Myocyte (in vitro differentiated cells): ENCODE results near the gene PPP2CA. TPM values are rescaled to one million over a fixed set of nuclear protein-coding genes. Genes with fewer than 3 reads are reported as not detected.

Experiments used
- DNase-seq: peaks from one replicate; pipeline ENCODE4 v3.0.0-alpha.2; 2012; ENCODE audit warnings: low read depth
- microRNA-seq: library from miRNA; unstranded; fragments of <30 nt; microRNA quantifications from one replicate; pipeline ENCODE4, GENCODE V29; 2016
- total RNA-seq: library from RNA; depleted of rRNA; stranded (reverse); fragments of >200 nt; gene quantifications from 2 replicates; pipeline ENCODE4 v1.2.3, GENCODE V29; 2014

PPP2CA gene
- total RNA-seq, 1 donor from 2014 or later, result 234 TPM

DNA sequence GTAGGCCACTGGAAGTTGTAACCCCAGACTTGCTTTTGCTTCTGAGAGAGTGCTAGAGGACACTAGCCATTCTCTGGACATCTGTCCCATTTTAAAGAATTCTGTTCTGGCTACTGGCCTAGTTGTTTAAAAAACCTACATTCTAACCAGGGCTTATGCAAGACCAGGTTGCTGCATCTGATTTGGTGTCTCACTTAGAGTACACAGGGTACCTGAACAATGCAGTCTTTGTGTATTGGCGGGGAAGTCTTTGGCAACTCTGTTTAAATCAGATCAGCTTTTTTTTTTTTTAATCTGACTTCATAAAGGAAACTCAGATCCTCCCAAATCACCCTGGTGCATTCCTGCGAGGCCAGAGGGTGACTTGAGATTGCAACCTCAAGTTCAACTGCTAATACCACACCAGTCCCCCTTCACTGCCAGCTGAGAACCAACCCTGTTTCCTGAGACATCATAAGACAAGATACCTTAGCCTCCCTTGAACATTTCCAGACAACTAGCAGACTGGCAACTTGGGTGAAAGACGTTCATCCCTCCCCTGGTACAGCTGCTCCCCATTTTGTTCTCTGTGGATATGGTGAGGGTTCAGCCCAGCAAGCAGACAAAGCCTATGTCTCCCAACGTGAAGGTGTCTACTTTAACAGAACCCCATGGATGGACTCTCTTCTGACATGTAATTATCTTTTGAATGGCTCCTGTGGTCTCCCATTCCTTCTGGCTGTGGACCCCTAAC is 76.1 kb downstream of the PPP2CA start:
- no peak for DNase-seq

DNA sequence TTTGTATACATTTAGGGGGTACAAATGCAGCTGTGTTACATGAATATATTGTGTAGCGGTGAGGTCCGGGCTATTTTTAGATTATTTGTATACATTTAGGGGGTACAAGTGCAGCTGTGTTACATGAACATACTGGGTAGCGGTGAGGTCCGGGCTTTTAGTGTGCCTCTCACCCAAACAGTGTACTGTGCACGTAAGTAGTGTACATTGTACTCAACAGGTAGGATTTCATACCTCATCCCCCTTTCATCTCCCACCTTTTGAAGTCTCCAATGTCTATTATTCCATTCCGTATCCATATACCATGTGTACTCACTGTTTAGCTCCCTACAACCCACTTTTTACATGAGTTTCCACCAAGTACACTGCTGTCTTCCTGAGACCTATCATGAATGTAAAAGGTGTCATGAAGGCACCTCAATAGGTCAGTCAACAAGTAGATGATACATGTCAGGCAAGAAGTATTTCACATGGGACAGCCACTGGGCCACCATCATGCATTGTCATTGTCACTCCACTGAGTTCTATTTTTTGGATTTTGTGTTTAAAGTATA is 76.8 kb downstream of the PPP2CA start:
- no peak for DNase-seq

DNA sequence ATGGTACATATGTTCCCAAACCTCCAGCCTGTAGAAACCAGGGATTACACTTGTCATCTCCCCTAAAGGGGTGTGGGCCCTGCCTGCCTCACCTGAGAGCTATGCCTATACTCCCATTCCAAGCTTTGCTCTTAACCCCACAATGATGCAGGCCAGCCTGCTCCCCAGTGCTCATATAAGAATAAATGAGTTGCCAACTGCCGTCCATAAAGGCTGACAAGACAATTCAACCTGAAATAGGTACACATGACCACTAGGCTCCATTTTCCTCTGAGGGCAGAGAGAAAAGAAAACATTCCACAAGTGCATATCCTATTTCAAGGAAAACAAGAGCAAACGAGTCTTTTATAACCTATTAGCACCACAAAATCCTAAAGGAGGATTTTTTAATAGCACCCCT is 77.6 kb downstream of the PPP2CA start:
- no peak for DNase-seq

DNA sequence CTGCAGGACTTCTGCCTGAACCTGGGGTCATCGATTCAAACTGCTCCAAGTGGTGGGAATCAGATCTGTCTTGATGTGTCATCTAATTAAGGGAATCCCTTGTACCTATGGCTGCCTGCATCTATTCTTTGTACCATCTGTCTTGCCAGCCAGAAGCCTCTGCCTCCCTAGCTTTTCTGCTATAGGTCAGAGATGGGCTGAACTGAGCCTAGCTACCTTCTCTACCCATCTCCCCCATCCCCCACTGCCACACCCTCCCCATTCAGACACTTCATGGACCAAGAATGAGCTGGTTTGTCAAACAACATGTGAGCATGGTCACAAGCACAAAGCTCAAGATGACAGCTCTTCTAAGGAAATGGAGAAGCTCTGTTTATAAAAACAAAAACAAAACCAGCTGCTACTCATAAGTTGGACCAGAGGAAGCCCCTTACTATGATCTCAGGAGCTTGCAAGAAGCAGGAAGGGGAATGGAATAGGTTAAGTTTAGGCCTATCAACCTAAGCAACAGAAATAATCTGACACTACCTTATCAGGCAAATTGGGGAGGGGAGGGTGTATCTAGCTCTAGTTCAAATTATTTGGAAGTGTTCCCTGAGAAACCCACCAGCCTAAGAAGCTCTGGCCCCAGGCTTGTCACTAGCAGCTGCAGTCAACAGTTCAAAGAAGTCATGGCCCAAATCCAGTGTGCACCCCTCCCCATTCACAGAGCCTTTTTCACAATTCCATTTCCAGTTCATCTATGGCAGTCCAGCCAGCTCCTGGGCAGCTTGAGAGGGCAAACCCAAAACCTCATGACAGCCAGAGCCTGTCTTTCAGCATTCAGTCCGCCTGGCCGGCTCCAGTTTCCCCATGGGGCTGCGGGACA is 79.0 kb downstream of the PPP2CA start:
- DNase-seq, result no peak

DNA sequence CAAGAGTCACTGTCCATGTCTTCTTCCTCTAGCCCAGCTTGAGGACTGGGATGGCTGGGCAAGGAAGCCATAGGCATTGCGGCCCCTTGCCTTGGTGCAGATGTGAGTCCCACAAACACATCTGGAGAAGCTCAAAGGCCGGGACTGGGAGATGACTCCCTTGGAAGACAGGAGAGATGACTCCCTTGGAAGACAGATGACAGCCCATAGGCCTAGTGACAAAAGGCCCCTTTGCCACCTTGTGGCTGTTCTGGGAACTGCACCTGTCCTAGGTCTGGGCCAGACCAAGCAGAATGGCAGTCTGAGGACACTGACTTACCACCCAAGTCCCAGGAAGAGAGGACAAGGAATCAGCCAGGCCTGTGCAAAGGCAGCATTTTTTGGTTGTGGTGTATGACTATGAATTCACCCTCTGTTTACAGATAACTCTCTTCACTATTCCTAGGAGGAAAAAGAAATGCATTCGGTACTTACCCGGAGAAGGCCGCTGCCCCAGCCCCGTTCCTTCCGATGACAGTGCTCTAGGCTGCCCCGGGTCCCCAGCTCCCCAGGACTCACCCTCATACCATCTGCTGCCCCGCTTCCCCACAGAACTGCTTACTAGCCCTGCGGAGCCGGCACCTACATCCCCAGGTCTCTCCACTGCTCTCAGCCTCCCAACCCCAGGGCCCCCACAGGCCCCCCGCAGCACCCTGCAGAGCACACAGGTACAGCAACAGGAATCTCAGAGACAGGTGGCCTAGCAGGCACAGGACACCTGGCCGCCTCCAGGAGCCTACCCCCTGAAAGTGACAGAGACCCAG is 79.9 kb downstream of the PPP2CA start:
- DNase-seq, result peak; percentile 81

DNA sequence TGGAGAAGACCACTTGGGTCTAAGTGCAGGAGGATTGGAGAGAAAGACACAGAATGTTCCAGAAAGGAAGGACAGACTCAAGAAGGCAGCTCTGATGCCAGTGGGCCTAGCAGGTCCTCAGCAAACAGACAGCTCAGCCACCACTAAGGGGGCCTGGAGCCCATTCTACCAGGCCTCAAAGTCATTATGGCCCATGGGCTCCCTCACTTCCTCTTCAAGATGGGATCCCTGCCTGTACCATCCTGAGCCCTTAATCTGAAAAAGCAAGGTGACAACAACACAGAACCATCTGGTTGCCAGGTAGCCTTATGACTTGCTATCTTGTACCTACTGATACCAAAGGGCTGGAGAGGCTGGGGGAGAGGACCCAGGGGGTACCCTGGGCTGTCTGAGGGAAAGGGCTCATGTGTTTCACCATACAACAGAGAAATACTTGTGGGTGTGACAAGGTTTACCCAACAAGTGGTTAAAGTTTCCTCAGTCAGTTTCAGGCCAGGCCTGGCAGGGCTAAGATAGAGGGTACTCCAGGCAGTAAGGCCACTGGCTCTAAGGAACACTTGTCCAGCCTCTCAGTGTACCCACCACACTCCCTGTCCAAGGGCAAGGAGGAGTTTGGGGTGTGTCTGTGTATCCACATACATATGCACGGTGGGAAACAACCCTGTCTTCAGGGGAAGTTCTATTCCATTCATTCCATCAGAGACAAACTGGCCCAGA is 80.7 kb downstream of the PPP2CA start:
- no peak for DNase-seq

Small RNA genes within 50 kb of the gene (microRNA-seq; reads per million reads assigned to microRNA genes)
- gene MIR3661, result not detected

Other genes with a start within 250 kb of the PPP2CA start
- 402 and 504 TPM in 2 replicates for gene VDAC1, start 221.1 kb downstream of the PPP2CA start, total RNA-seq
- gene TCF7, start 111.4 kb downstream of the PPP2CA start, total RNA-seq, result 0.27 and 1.2 TPM in 2 replicates
- gene SKP1, start 49.1 kb downstream of the PPP2CA start, total RNA-seq, result 457 and 487 TPM in 2 replicates
- gene CDKL3, start 141.1 kb upstream of the PPP2CA start, total RNA-seq, result 2.7 and 3.7 TPM in 2 replicates
- 13.8 and 23.7 TPM in 2 replicates for gene UBE2B, start 145.5 kb upstream of the PPP2CA start, total RNA-seq
- gene CDKN2AIPNL, start 185.8 kb upstream of the PPP2CA start, total RNA-seq, result 19.2 and 23.5 TPM in 2 replicates